H9 (cell line): ENCODE data around the gene LFNG. TPM values are rescaled to one million over a fixed set of nuclear protein-coding genes. Genes with fewer than 3 reads are reported as not detected.

ENCODE experiments used
- DNase-seq: peaks from one replicate; pipeline ENCODE4 v3.0.0-alpha.2; 2017
- H2AFZ ChIP-seq: one replicate; pipeline ENCODE4 v1.6.1; 2013; ENCODE audit warnings: mild to moderate bottlenecking, low read length, control low read depth, moderate library complexity
- H2AK5ac ChIP-seq: 2 replicates; pipeline ENCODE4 v1.6.1; 2013; ENCODE audit warnings: low read length, control low read depth, mixed read lengths; ENCODE audit not compliant: insufficient read length
- H2BK120ac ChIP-seq: one replicate; pipeline ENCODE4 v1.6.1; 2013; ENCODE audit warnings: low read depth, mild to moderate bottlenecking, low read length, control low read depth, inconsistent platforms; ENCODE audit not compliant: poor library complexity, severe bottlenecking
- H2BK12ac ChIP-seq: 2 replicates; pipeline ENCODE4 v1.6.1; 2013; ENCODE audit warnings: low read length, control low read depth, mixed read lengths, low read depth; ENCODE audit not compliant: insufficient read length
- H2BK15ac ChIP-seq: 2 replicates; pipeline ENCODE4 v1.6.1; 2013; ENCODE audit warnings: low read depth, low read length, control low read depth
- H2BK20ac ChIP-seq: one replicate; pipeline ENCODE4 v1.6.1; 2013; ENCODE audit warnings: low read depth, mild to moderate bottlenecking, low read length, control low read depth, inconsistent platforms; ENCODE audit not compliant: poor library complexity, severe bottlenecking
- H2BK5ac ChIP-seq: 2 replicates; pipeline ENCODE4 v1.6.1; 2013; ENCODE audit warnings: low read length, control low read depth, mixed read lengths; ENCODE audit not compliant: insufficient read length
- H3K14ac ChIP-seq: 2 replicates; pipeline ENCODE4 v1.6.1; 2013; ENCODE audit warnings: low read length, control low read depth; ENCODE audit not compliant: insufficient read depth
- H3K18ac ChIP-seq: 2 replicates; pipeline ENCODE4 v1.6.1; 2013; ENCODE audit warnings: low read depth, mild to moderate bottlenecking, mixed read lengths, low read length, control low read depth; ENCODE audit not compliant: insufficient read length
- H3K23ac ChIP-seq: 2 replicates; pipeline ENCODE4 v1.6.1; 2013; ENCODE audit warnings: low read length, control low read depth, mixed read lengths, low read depth; ENCODE audit not compliant: insufficient read length
- H3K23me2 ChIP-seq: 2 replicates; pipeline ENCODE4 v1.6.1; 2013; ENCODE audit warnings: low read depth, mild to moderate bottlenecking, mixed read lengths, low read length, control low read depth; ENCODE audit not compliant: insufficient read length, poor library complexity, severe bottlenecking
- H3K27ac ChIP-seq: 2 replicates; pipeline ENCODE4 v1.5.1; 2013; ENCODE audit warnings: low read length, control low read depth, mixed read lengths, low read depth; ENCODE audit not compliant: insufficient read length
- H3K27me3 ChIP-seq: 2 replicates; pipeline ENCODE4 v1.6.1; 2013; ENCODE audit warnings: low read length, control low read depth, inconsistent platforms; ENCODE audit not compliant: insufficient read depth
- H3K4ac ChIP-seq: 2 replicates; pipeline ENCODE4 v1.6.1; 2013; ENCODE audit warnings: low read depth, mild to moderate bottlenecking, control low read depth, inconsistent platforms, low read length, moderate library complexity
- H3K4me1 ChIP-seq: 2 replicates; pipeline ENCODE4 v1.6.1; 2013; ENCODE audit warnings: low read length, control low read depth, inconsistent platforms; ENCODE audit not compliant: insufficient read depth
- H3K4me2 ChIP-seq: 2 replicates; pipeline ENCODE4 v1.6.1; 2013; ENCODE audit warnings: low read length, control low read depth, mixed read lengths; ENCODE audit not compliant: insufficient read length, insufficient read depth
- H3K56ac ChIP-seq: 2 replicates; pipeline ENCODE4 v1.6.1; 2013; ENCODE audit warnings: low read depth, mild to moderate bottlenecking, mixed read lengths, low read length, control low read depth; ENCODE audit not compliant: insufficient read length
- H3K79me1 ChIP-seq: 2 replicates; pipeline ENCODE4 v1.6.1; 2013; ENCODE audit warnings: low read depth, mild to moderate bottlenecking, moderate library complexity, low read length, control low read depth, inconsistent platforms; ENCODE audit not compliant: insufficient read depth, poor library complexity, severe bottlenecking
- H3K79me2 ChIP-seq: 2 replicates; pipeline ENCODE4 v1.6.1; 2013; ENCODE audit warnings: low read length, control low read depth, inconsistent platforms; ENCODE audit not compliant: insufficient read depth
- H3K9ac ChIP-seq: 2 replicates; pipeline ENCODE4 v1.6.1; 2013; ENCODE audit warnings: low read length, control low read depth, mixed read lengths; ENCODE audit not compliant: insufficient read length; ENCODE audit errors: extremely low read depth
- H3K9me3 ChIP-seq: one replicate; pipeline ENCODE4 v1.6.1; 2013; ENCODE audit warnings: low read depth, low read length, inconsistent platforms; ENCODE audit not compliant: control insufficient read depth
- H3T11ph ChIP-seq: one replicate; pipeline ENCODE4 v1.6.1; 2013; ENCODE audit warnings: mild to moderate bottlenecking, low read length, control low read depth, inconsistent platforms
- H4K20me1 ChIP-seq: one replicate; pipeline ENCODE4 v1.6.1; 2013; ENCODE audit not compliant: control insufficient read depth, insufficient read length, insufficient read depth
- H4K5ac ChIP-seq: 2 replicates; pipeline ENCODE4 v1.6.1; 2013; ENCODE audit warnings: low read depth, mild to moderate bottlenecking, mixed read lengths, low read length, control low read depth; ENCODE audit not compliant: insufficient read length
- H4K8ac ChIP-seq: replicated peaks from 2 replicates; pipeline ENCODE4 v1.6.1; 2013; ENCODE audit warnings: low read length, control low read depth, mixed read lengths, low read depth; ENCODE audit not compliant: insufficient read length
- H4K91ac ChIP-seq: 2 replicates; pipeline ENCODE4 v1.6.1; 2013; ENCODE audit warnings: low read depth, mild to moderate bottlenecking, moderate library complexity, mixed read lengths, low read length, control low read depth; ENCODE audit not compliant: insufficient read length
- H3K27ac Mint-ChIP-seq, 3 experiments: 2 replicates in 2 of 3; 3 replicates in 1 of 3; pipeline ENCODE4 v1.8.0; 2020 to 2021; ENCODE audit warnings: mixed read lengths in 3 of 3, mild to moderate bottlenecking in 1 of 3, moderate library complexity in 1 of 3
- H3K27me3 Mint-ChIP-seq: 2 replicates; pipeline ENCODE4 v1.8.0; 2021; ENCODE audit warnings: low read depth, mild to moderate bottlenecking, moderate library complexity, mixed read lengths
- H3K36me3 Mint-ChIP-seq, 3 experiments: 2 replicates in 2 of 3; 3 replicates in 1 of 3; pipeline ENCODE4 v1.8.0; 2020 to 2021; ENCODE audit warnings: low read depth in 3 of 3, mixed read lengths in 3 of 3; ENCODE audit not compliant: insufficient read depth in 1 of 3
- H3K4me1 Mint-ChIP-seq, 2 experiments: 2 replicates each; pipeline ENCODE4 v1.8.0; 2020; ENCODE audit warnings: mixed read lengths in 2 of 2
- H3K4me3 Mint-ChIP-seq, 2 experiments: 2 replicates in 1 of 2; 3 replicates in 1 of 2; pipeline ENCODE4 v1.8.0; 2020 to 2021; ENCODE audit warnings: mild to moderate bottlenecking in 2 of 2, mixed read lengths in 2 of 2, moderate library complexity in 1 of 2
- H3K9me3 Mint-ChIP-seq, 2 experiments: 2 replicates in 1 of 2; 3 replicates in 1 of 2; pipeline ENCODE4 v1.8.0; 2020; ENCODE audit warnings: mild to moderate bottlenecking in 2 of 2, mixed read lengths in 2 of 2, moderate library complexity in 1 of 2
- CTCF ChIP-seq: fragments of 200-600 bp; sonication (generic); conservative IDR thresholded peaks from 3 replicates; pipeline ENCODE4 v1.8.0; 2021; ENCODE audit warnings: antibody characterized with exemption, mild to moderate bottlenecking
- WGBS: extraction: QIAGEN DNeasy Blood & Tissue Kit; methylation state at CpG from one replicate; pipeline ENCODE4 v1.1.7; 2013; ENCODE audit warnings: missing lambda C conversion rate, low lambda C conversion rate, mixed read lengths; ENCODE audit not compliant: insufficient read length; ENCODE audit errors: extremely low coverage; 5-methylcytosine and 5-hydroxymethylcytosine counted together
- total RNA-seq: library from RNA; stranded (reverse); gene quantifications from 2 replicates; pipeline ENCODE4 v1.2.1, GENCODE V29; 2021

Gene LFNG
- total RNA-seq, 1 experiment from 2014 or later = 52.9 TPM

DNA sequence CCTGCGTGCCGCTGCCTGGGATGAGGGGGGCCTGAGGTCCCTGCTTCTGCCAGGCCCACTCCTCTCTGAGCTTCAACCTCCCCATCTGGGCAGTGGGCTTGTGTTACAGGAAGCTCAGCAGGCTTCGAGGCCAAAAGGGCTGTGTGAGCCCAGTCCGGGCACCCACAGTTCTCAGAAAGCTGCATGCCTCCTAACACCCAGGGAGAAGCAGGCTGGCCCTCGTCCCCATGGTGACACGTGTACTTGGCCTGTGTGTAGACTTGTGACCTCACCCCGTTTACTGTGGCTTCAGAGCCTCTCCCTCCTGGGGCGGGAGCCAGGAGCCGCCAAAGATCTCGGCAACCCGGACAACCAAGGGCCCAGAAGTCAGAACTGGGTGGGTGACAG, 41.2 kb upstream of the LFNG start:
- Mint-ChIP-seq H3K36me3 (no peaks in the 10 kb centered on the region), H3K4me3 (no peak overlapping the region; a peak in 1 of 5 replicates), H3K4me1 (peaks cover 9 to 20% of the 10 kb centered on the region in 2 experiments), H3K27ac (no peak overlapping the region), H3K9me3 (peaks cover 4 to 6% of the 10 kb centered on the region in 2 experiments; a peak in 4 of 5 replicates), H3K27me3 (peaks cover 9% of the 10 kb centered on the region)
- Histone ChIP-seq H2AK5ac (no peak overlapping the region), H3K4me2 (no peak overlapping the region), H2AFZ (no peak overlapping the region), H2BK20ac (no peak overlapping the region), H3K9ac (no peak overlapping the region), H3K79me1 (no peaks in the 10 kb centered on the region), H2BK120ac (no peak overlapping the region), H3K27me3 (no peaks in the 10 kb centered on the region), H2BK5ac (no peak overlapping the region), H3K18ac (no peak overlapping the region), H3K23ac (no peak overlapping the region), H3K79me2 (no peaks in the 10 kb centered on the region), H4K20me1 (no peaks in the 10 kb centered on the region), H4K5ac (no peak overlapping the region), H3K14ac (no peak overlapping the region), H3K56ac (no peak overlapping the region), H3T11ph (no peak overlapping the region), H3K23me2 (no peaks in the 10 kb centered on the region), H3K27ac (no peak overlapping the region), H3K9me3 (no peaks in the 10 kb centered on the region), H4K8ac (no peak overlapping the region), H3K4me1 (no peaks in the 10 kb centered on the region; the same call in 1 of the 2 replicates), H2BK15ac (no peak overlapping the region), H3K4ac (no peak overlapping the region), H2BK12ac (no peak overlapping the region), H4K91ac (no peak overlapping the region)
- no peak for TF ChIP-seq CTCF
- peak; percentile 24 for DNase-seq
- no CpG with 5 or more reads among the region's 11 CpGs for WGBS
